Left lung (tissue), 10 donors: ENCODE results near the gene TMEM30A. TPM values are rescaled to one million over a fixed set of nuclear protein-coding genes. Genes with fewer than 3 reads are reported as not detected.

Experiments
- ATAC-seq: fragments of 200-7000 bp; cut with Tn5 transposase; one replicate; pipeline ENCODE4 v1.9.1; 2020; ENCODE audit warnings: moderate library complexity
- DNase-seq, 4 donors: peaks; one replicate each; pipeline ENCODE4 v3.0.0-alpha.2; 2013 to 2020
- H3K27ac ChIP-seq, 2 donors: fragments of 200-600 bp; sonication (generic) in 1 of 2; one replicate each; pipeline versions ENCODE4 v1.5.0 to v1.8.0; 2020 to 2021
- H3K27me3 ChIP-seq, 2 donors: fragments of 200-600 bp; sonication (generic) in 1 of 2; one replicate each; pipeline versions ENCODE4 v1.5.0 to v1.8.0; 2020 to 2021
- H3K36me3 ChIP-seq, 2 donors: fragments of 200-600 bp; sonication (generic) in 1 of 2; one replicate each; pipeline versions ENCODE4 v1.5.0 to v1.8.0; 2020 to 2021
- H3K4me1 ChIP-seq, 2 donors: fragments of 200-600 bp; one replicate each; pipeline ENCODE4 v1.8.0; 2021
- H3K4me3 ChIP-seq, 2 donors: fragments of 200-600 bp; sonication (generic) in 1 of 2; one replicate each; pipeline versions ENCODE4 v1.5.0 to v1.8.0; 2020 to 2021; ENCODE audit warnings: mild to moderate bottlenecking in 1 of 2
- H3K9me3 ChIP-seq, 2 donors: fragments of 200-600 bp; sonication (generic) in 1 of 2; one replicate each; pipeline versions ENCODE4 v1.5.0 to v1.8.0; 2020 to 2021
- intact Hi-C, 2 donors: fragments of 100-400 bp; cut with DNase I; formaldehyde crosslinking; loops; one replicate each; pipeline versions ENCODE4 v1.11.2 to v1.14.2; 2022
- polyA plus RNA-seq, 6 donors: library from polyadenylated mRNA; unstranded; fragments of 120-200 nt; gene quantifications; one replicate each; pipeline ENCODE4 v1.2.1, GENCODE V29; 2013; ENCODE audit not compliant: insufficient read length in 6 of 6
- total RNA-seq, 2 donors: library from RNA; stranded (reverse); fragmentation: NEBNext Ultra II Directional; extraction: Animal tissue kit (Norgen Biotek cat#: 25700); gene quantifications; one replicate each; pipeline ENCODE4 v1.2.1, GENCODE V29; 2021
- TF ChIP-seq, protein P1 (sequence below), 2 donors: fragments of 200-600 bp; sonication (generic) in 1 of 2; IDR thresholded peaks; one replicate each; pipeline versions ENCODE4 v1.5.0 to v1.8.0; 2021; ENCODE audit warnings: antibody characterized with exemption in 2 of 2
- donor health status: DM: no; HTN: yes; CAD: no.
- donor health status: DM: no; HTN: no; CAD: no.

TMEM30A gene
- total and polyA plus RNA-seq, 8 donors = 135 to 193 (median 160) TPM

DNA sequence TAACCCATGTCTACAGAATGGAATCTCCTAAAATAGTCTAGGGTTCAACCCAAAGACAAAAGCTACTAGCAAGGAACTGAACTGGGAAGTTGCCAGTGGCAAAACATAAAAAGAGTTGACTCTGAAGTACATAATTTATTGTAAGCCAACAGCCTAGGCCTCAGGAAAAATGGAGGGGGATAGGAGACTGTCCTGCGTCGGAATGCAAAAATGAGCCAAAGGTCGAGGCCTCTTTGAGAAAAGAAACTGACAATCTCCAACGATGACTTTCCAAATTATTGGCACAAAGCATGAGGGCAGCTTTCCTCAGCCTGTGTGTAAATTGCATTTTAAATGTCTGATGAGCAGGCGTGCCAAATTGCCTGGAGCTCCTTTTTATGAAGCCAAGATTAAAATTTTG lies 80.9 kb downstream of the TMEM30A start:
- peak overlapping the region in 1 of 2 donors; percentile 4 for H3K4me3 ChIP-seq
- intact Hi-C loops = loop anchor here in 1 of 2 donors (10.0 kb wide), 2 partner anchors 789 to 1469 kb away; no protein-coding TSS in a partner anchor
- peak overlapping the region in 1 of 2 donors; percentile 84 for H3K27ac ChIP-seq
- H3K36me3 ChIP-seq = no peaks in the 10 kb centered on the region
- H3K4me1 ChIP-seq = peaks cover 14 to 46% of the 10 kb centered on the region in 2 donors
- DNase-seq = peak in 1 of 4 donors; percentile 40
- TF ChIP-seq, protein P1, sequence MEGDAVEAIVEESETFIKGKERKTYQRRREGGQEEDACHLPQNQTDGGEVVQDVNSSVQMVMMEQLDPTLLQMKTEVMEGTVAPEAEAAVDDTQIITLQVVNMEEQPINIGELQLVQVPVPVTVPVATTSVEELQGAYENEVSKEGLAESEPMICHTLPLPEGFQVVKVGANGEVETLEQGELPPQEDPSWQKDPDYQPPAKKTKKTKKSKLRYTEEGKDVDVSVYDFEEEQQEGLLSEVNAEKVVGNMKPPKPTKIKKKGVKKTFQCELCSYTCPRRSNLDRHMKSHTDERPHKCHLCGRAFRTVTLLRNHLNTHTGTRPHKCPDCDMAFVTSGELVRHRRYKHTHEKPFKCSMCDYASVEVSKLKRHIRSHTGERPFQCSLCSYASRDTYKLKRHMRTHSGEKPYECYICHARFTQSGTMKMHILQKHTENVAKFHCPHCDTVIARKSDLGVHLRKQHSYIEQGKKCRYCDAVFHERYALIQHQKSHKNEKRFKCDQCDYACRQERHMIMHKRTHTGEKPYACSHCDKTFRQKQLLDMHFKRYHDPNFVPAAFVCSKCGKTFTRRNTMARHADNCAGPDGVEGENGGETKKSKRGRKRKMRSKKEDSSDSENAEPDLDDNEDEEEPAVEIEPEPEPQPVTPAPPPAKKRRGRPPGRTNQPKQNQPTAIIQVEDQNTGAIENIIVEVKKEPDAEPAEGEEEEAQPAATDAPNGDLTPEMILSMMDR (IDR thresholded peaks at IDR 0.05) = no peak
- no peaks in the 10 kb centered on the region for H3K9me3 ChIP-seq
- no peak for ATAC-seq
- peaks cover 23 to 90% of the 10 kb centered on the region in 2 donors for H3K27me3 ChIP-seq

Other genes with a start within 250 kb of the TMEM30A start
- 10 to 100 TPM; 26.5 to 74.3 TPM for gene COL12A1, start 78.7 kb downstream of the TMEM30A start, total RNA-seq
- gene COL12A1, start 78.7 kb downstream of the TMEM30A start, polyA plus RNA-seq = 10 to 100 TPM; 23.1 to 44.2 (median 31.5) TPM
- 100 to 1,000 TPM; 316 to 322 TPM for gene COX7A2, start 41.0 kb downstream of the TMEM30A start, total RNA-seq
- gene COX7A2, start 41.0 kb downstream of the TMEM30A start, polyA plus RNA-seq = 100 to 1,000 TPM; 188 to 230 (median 210) TPM
- gene FILIP1, start 209.0 kb upstream of the TMEM30A start, total RNA-seq = 10 to 100 TPM; 14.4 to 25.7 TPM
- 10 to 100 TPM; 26.0 to 45.2 (median 35.3) TPM for gene FILIP1, start 209.0 kb upstream of the TMEM30A start, polyA plus RNA-seq